ENCODE data around the gene TLL2.

The TLL2 gene

GRCh38 chr10:96463562-96463961 lies 50.2 kb downstream of the TLL2 start:
- no peak for DNase-seq (ENCODE audit: low spot score)

GRCh38 chr10:96462606-96463151 lies 51.0 kb downstream of the TLL2 start:
- no peak for DNase-seq (ENCODE audit: low spot score)

GRCh38 chr10:96460316-96460715 lies 53.4 kb downstream of the TLL2 start:
- no peak for DNase-seq (ENCODE audit: low spot score)

GRCh38 chr10:96457341-96457740 lies 56.4 kb downstream of the TLL2 start:
- no peak for DNase-seq (ENCODE audit: low spot score)

- no peak for DNase-seq (ENCODE audit: low spot score)
Observed at GRCh38 chr10:96456296-96456840, 57.4 kb downstream of the TLL2 start.

GRCh38 chr10:96453856-96454583 lies 59.7 kb downstream of the TLL2 start:
- no peak for DNase-seq (ENCODE audit: low spot score)

- no peak for DNase-seq (ENCODE audit: low spot score)
Observed at GRCh38 chr10:96452494-96453153, 61.1 kb downstream of the TLL2 start.

- no peak for DNase-seq (ENCODE audit: low spot score)
Observed at GRCh38 chr10:96450529-96451207, 63.1 kb downstream of the TLL2 start.

GRCh38 chr10:96448558-96448957 lies 65.2 kb downstream of the TLL2 start:
- no peak for DNase-seq (ENCODE audit: low spot score)

- DNase-seq (ENCODE audit: low spot score), result no peak
Observed at GRCh38 chr10:96448021-96448457, 65.7 kb downstream of the TLL2 start.

GRCh38 chr10:96446966-96447596 lies 66.6 kb downstream of the TLL2 start:
- no peak for DNase-seq (ENCODE audit: low spot score)

GRCh38 chr10:96441987-96442643 lies 71.6 kb downstream of the TLL2 start:
- DNase-seq (ENCODE audit: low spot score), result no peak

GRCh38 chr10:96441322-96441885 lies 72.3 kb downstream of the TLL2 start:
- no peak for DNase-seq (ENCODE audit: low spot score)

GRCh38 chr10:96440361-96441292 lies 73.1 kb downstream of the TLL2 start:
- no peak for DNase-seq (ENCODE audit: low spot score)

GRCh38 chr10:96439725-96440124 lies 74.0 kb downstream of the TLL2 start:
- no peak for DNase-seq (ENCODE audit: low spot score)

- no peak for DNase-seq (ENCODE audit: low spot score)
Observed at GRCh38 chr10:96436035-96436434, 77.7 kb downstream of the TLL2 start.

GRCh38 chr10:96431211-96431970 lies 82.3 kb downstream of the TLL2 start:
- DNase-seq (ENCODE audit: low spot score), result no peak

GRCh38 chr10:96427291-96427690 lies 86.4 kb downstream of the TLL2 start:
- no peak for DNase-seq (ENCODE audit: low spot score)

- no peak for DNase-seq (ENCODE audit: low spot score)
Observed at GRCh38 chr10:96422525-96422924, 91.2 kb downstream of the TLL2 start.

Measured in CD4-positive, alpha-beta T cell treated with Interleukin-2 at 100 ng/mL for 4 hours (primary cell).